ENCODE data around the gene HERC6.
A peak's percentile ranks its signal among the peaks of the same experiment; 100 is the strongest.

Gene HERC6

GRCh38 chr4:88481537-88481936 lies 102.9 kb downstream of the HERC6 start:
- no peak for DNase-seq
- in situ Hi-C loops (cut with MboI; ENCODE audit: low pct_unique_long_range_greater_than_20kb, low sequenced_read_pairs): no loop called here

GRCh38 chr4:88489100-88489761 lies 110.6 kb downstream of the HERC6 start:
- in situ Hi-C loops (cut with MboI; ENCODE audit: low pct_unique_long_range_greater_than_20kb, low sequenced_read_pairs): no loop called here

More at GRCh38 chr4:88489100-88489761, 110.6 kb downstream of the HERC6 start:
- DNase-seq: peak; percentile 12
